HepG2 (cell line): ENCODE measurements around the gene MEF2A. TPM values are rescaled to one million over a fixed set of nuclear protein-coding genes. Genes with fewer than 3 reads are reported as not detected.

ENCODE experiments used
- ATAC-seq: fragments of 200-7000 bp; cut with Tn5 transposase; 3 replicates; pipeline ENCODE4 v1.9.1; 2020; ENCODE audit warnings: mild to moderate bottlenecking, moderate library complexity
- BruUV-seq: library from RNA; stranded (reverse); fragments of 400-500 nt; replicated peaks from 2 replicates; lab custom pipeline; 2021; lab: Mats Ljungman, UMichigan
- CTCF ChIA-PET: fragments of 300-600 bp; formaldehyde crosslinking; extraction: SDS; loops from one replicate; lab custom pipeline; 2021; ENCODE audit warnings: low total read pairs, inconsistent platforms, low intra/inter-chr PET ratio; lab: Yijun Ruan, JAX
- POLR2A ChIA-PET: fragments of 350-600 bp; sonication (Branson Sonifier 250); formaldehyde crosslinking; loops from one replicate; lab custom pipeline; 2020; ENCODE audit warnings: antibody characterized with exemption, inconsistent platforms; lab: Yijun Ruan, JAX
- DNase-seq: peaks from one replicate; pipeline ENCODE4 v3.0.0-alpha.2; 2015; ENCODE audit warnings: low spot score
- FAIRE-seq: peaks from 3 replicates; lab custom pipeline; 2011; peaks lifted over from hg19 to GRCh38; lab: Jason Lieb, UNC
- H2AFZ ChIP-seq: one replicate; pipeline ENCODE4 v1.6.1; 2011; ENCODE audit warnings: low read length, inconsistent platforms
- H3K27ac ChIP-seq: fragments of 300-600 bp; 3 replicates; pipeline ENCODE4 v1.8.0; 2011; ENCODE audit warnings: mixed run types, mild to moderate bottlenecking, mixed read lengths, low read length, inconsistent platforms; ENCODE audit not compliant: insufficient read depth; ENCODE audit errors: extremely low read length
- H3K27me3 ChIP-seq, 2 experiments: fragments of 200-600 bp in 1 of 2; 2 replicates in 1 of 2; 3 replicates in 1 of 2; pipeline versions ENCODE4 v1.6.0 to v1.8.0; 2011; ENCODE audit warnings: low read length in 2 of 2, mild to moderate bottlenecking in 2 of 2, moderate library complexity in 2 of 2, inconsistent platforms in 1 of 2; ENCODE audit not compliant: insufficient read depth in 2 of 2, control insufficient read depth in 1 of 2
- H3K36me3 ChIP-seq, 2 experiments: fragments of 200-600 bp in 1 of 2; replicated peaks in 1 of 2; 2 replicates in 1 of 2; 3 replicates in 1 of 2; pipeline versions ENCODE4 v1.5.1 to v1.8.0; 2011; ENCODE audit warnings: low read length in 2 of 2, inconsistent platforms in 1 of 2; ENCODE audit not compliant: insufficient read depth in 2 of 2, control insufficient read depth in 1 of 2
- H3K4me1 ChIP-seq: 2 replicates; pipeline ENCODE4 v1.5.1; 2012; ENCODE audit warnings: low read length, inconsistent platforms; ENCODE audit not compliant: insufficient read depth
- H3K4me2 ChIP-seq: 2 replicates; pipeline ENCODE4 v1.6.0; 2011; ENCODE audit warnings: low read depth, low read length, inconsistent platforms
- H3K4me3 ChIP-seq, 3 experiments: fragments of 200-600 bp in 1 of 3; sonication (generic), shearing (Covaris generic) in 1 of 3; replicated peaks in 1 of 3; 2 replicates each; pipeline ENCODE4 v1.5.1; 2011 to 2016; ENCODE audit warnings: low read length in 3 of 3, inconsistent platforms in 2 of 3, low read depth in 2 of 3, mild to moderate bottlenecking in 2 of 3, control low read depth in 1 of 3, mixed read lengths in 1 of 3; ENCODE audit not compliant: insufficient read depth in 1 of 3
- H3K79me2 ChIP-seq: one replicate; pipeline ENCODE4 v1.6.1; 2011; ENCODE audit warnings: low read length, inconsistent platforms; ENCODE audit not compliant: insufficient read depth
- H3K9ac ChIP-seq: 2 replicates; pipeline ENCODE4 v1.6.0; 2011; ENCODE audit warnings: mild to moderate bottlenecking, low read depth, low read length, inconsistent platforms; ENCODE audit not compliant: insufficient read depth
- H3K9me3 ChIP-seq: 2 replicates; pipeline ENCODE4 v1.5.1; 2012; ENCODE audit warnings: mild to moderate bottlenecking, low read length
- H4K20me1 ChIP-seq: 2 replicates; pipeline ENCODE4 v1.6.0; 2011; ENCODE audit warnings: inconsistent platforms, mild to moderate bottlenecking, low read length, moderate library complexity; ENCODE audit not compliant: insufficient read depth
- AGO2 ChIP-seq: fragments of 200-400 bp; formaldehyde crosslinking; optimal IDR thresholded peaks from 2 replicates; pipeline ENCODE3; 2017; ENCODE audit warnings: mild to moderate bottlenecking, low read depth, low read length, moderate library complexity
- ASH2L ChIP-seq: fragments of 300-600, 200-600 bp; sonication (generic); IDR thresholded peaks from 2 replicates; pipeline ENCODE4 v1.7.0; 2017; ENCODE audit warnings: low read depth, mild to moderate bottlenecking, moderate library complexity, mixed read lengths, low read length; ENCODE audit not compliant: insufficient read length
- EZH2 ChIP-seq: conservative IDR thresholded peaks from 2 replicates; pipeline ENCODE4 v1.6.1; 2012; ENCODE audit warnings: mild to moderate bottlenecking, low read depth, low read length, moderate library complexity
- MAFK ChIP-seq, 2 experiments: IDR thresholded peaks in 1 of 2; conservative IDR thresholded peaks in 1 of 2; 2 replicates each; pipeline ENCODE4 v1.6.1; 2011; ENCODE audit warnings: improper control_type of control experiment in 2 of 2, low read length in 2 of 2
- SATB2 ChIP-seq: sonication (generic); formaldehyde crosslinking; IDR thresholded peaks from 2 replicates; pipeline ENCODE4 v1.5.0; 2020; ENCODE audit warnings: missing genetic modification reagents
- ZNF337 ChIP-seq: sonication (generic); formaldehyde crosslinking; IDR thresholded peaks from 2 replicates; pipeline ENCODE4 v1.5.1; 2020; ENCODE audit warnings: missing genetic modification reagents, low read depth, mild to moderate bottlenecking, borderline replicate concordance
- ZNF75D ChIP-seq: sonication (generic); formaldehyde crosslinking; IDR thresholded peaks from 2 replicates; pipeline ENCODE4 v1.8.1; 2023; ENCODE audit warnings: missing genetic modification reagents, mild to moderate bottlenecking, borderline replicate concordance
- WGBS: methylation state at CpG from one replicate; pipeline ENCODE4 v1.1.6; 2017; ENCODE audit warnings: low lambda C conversion rate; 5-methylcytosine and 5-hydroxymethylcytosine counted together
- in situ Hi-C: cut with HindIII; loops from 2 replicates; pipeline ENCODE4 v1.10.0; 2017; ENCODE audit warnings: low pct_unique_long_range_greater_than_20kb; ENCODE audit not compliant: extremely low pct_ligation_motif_present
- intact Hi-C: fragments of 100-400 bp; cut with micrococcal nuclease; formaldehyde crosslinking; loops from one replicate; pipeline ENCODE4 v1.10.0; 2022; ENCODE audit not compliant: unreplicated experiment
- polyA plus RNA-seq, 8 experiments: library from polyadenylated mRNA; depleted of rRNA in 3 of 8; stranded (reverse) in 7 of 8; unstranded in 1 of 8; fragments of >200 nt; fragmentation: Illumina TruSeq in 4 of 8; extraction: Trizol in 4 of 8; gene quantifications; 2 replicates each; pipeline versions ENCODE4 v1.2.1 to v1.2.3, GENCODE V29; 2011 to 2016; ENCODE audit warnings: low read depth in 4 of 8, missing spikeins in 1 of 8, mixed read lengths in 1 of 8; ENCODE audit not compliant: insufficient read depth in 1 of 8
- total RNA-seq, 5 experiments: library from RNA; depleted of rRNA; stranded (reverse); fragments of >200 nt; fragmentation: Illumina TruSeq; extraction: Trizol; gene quantifications; 2 replicates each; pipeline ENCODE4 v1.2.3, GENCODE V29; 2016; ENCODE audit warnings: low read depth in 1 of 5
- TF ChIP-seq, protein P1 (sequence below): sonication (generic); formaldehyde crosslinking; IDR thresholded peaks from 2 replicates; pipeline ENCODE4 v1.4.0; 2020; ENCODE audit warnings: missing genetic modification reagents

MEF2A gene
- total and polyA plus RNA-seq, 2 of the 13 experiments (the other 11 are each of a cell fraction or from before 2014, with no cell fraction given) = 15.2 to 24.4 TPM

GRCh38 chr15:99716540-99717095 is 150.8 kb downstream of the MEF2A start (continued):
- TF ChIP-seq, protein P1, sequence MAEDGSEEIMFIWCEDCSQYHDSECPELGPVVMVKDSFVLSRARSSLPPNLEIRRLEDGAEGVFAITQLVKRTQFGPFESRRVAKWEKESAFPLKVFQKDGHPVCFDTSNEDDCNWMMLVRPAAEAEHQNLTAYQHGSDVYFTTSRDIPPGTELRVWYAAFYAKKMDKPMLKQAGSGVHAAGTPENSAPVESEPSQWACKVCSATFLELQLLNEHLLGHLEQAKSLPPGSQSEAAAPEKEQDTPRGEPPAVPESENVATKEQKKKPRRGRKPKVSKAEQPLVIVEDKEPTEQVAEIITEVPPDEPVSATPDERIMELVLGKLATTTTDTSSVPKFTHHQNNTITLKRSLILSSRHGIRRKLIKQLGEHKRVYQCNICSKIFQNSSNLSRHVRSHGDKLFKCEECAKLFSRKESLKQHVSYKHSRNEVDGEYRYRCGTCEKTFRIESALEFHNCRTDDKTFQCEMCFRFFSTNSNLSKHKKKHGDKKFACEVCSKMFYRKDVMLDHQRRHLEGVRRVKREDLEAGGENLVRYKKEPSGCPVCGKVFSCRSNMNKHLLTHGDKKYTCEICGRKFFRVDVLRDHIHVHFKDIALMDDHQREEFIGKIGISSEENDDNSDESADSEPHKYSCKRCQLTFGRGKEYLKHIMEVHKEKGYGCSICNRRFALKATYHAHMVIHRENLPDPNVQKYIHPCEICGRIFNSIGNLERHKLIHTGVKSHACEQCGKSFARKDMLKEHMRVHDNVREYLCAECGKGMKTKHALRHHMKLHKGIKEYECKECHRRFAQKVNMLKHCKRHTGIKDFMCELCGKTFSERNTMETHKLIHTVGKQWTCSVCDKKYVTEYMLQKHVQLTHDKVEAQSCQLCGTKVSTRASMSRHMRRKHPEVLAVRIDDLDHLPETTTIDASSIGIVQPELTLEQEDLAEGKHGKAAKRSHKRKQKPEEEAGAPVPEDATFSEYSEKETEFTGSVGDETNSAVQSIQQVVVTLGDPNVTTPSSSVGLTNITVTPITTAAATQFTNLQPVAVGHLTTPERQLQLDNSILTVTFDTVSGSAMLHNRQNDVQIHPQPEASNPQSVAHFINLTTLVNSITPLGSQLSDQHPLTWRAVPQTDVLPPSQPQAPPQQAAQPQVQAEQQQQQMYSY = no peak
- TF ChIP-seq ZNF75D (no peak), ASH2L (no peak), EZH2 (no peak), SATB2 (CRISPR knock-in tag) (no peak), ZNF337 (CRISPR knock-in tag) (no peak)

DNA sequence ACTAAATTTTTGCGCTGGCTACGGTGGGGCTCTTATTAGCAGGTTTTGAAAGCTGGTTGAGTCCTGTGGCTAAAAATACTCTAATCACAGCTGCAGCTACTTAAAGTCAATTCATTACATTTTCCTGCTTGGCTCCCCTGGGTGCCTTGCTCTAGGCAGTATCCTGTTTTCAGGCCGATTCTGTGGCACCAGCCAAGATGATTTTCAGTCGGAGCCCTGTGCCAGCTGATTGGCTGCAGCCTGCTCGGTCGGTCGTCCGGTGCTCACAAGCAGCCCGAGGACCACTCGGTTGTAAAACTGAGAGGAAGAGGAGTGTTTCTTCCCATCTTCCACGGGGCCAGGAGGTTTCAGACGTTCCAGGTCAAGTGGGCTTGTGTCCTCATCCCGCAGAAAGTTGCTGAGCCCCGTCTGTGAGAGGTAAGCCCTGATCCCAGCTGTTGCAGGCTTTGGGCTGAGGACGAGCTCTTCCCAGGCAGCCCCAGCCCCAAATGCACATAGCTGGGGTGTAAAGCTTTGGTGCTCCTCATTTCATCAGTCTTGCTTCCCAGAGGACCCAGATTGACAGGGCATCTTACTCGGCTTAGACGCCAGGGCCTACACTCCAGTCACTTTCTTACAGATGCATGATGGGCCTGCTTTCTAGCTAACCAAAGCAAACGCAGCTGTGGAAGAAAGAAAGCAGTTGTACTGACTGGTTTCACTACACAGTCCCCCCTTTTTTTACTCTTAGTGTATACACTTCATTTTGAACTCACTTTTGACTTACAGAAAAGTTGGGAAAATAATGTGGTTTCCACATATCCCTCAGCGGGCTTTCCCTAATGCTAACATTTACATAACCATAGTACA is 151.6 kb downstream of the MEF2A start:
- intact Hi-C loops = no loop called here
- Histone ChIP-seq H3K9ac (no peak overlapping the region), H3K9me3 (no peaks in the 10 kb centered on the region), H3K27ac (no peak overlapping the region), H3K36me3 (peaks cover 1 to 8% of the 10 kb centered on the region in 2 experiments; a peak in 2 of 5 replicates), H4K20me1 (no peaks in the 10 kb centered on the region), H3K4me1 (peaks cover 15% of the 10 kb centered on the region), H3K79me2 (no peaks in the 10 kb centered on the region), H2AFZ (no peak overlapping the region), H3K4me3 (no peak overlapping the region), H3K4me2 (no peak overlapping the region), H3K27me3 (no peaks in the 10 kb centered on the region)
- TF ChIP-seq AGO2 (peak; percentile 35), MAFK (conservative IDR thresholded peaks at IDR 0.05 in 1 of 2, IDR thresholded peaks at IDR 0.05 in 1 of 2; ENCODE audit: low read length in 2 of 2) (no peak)
- ChIA-PET POLR2A (interaction anchor here (2.5 kb wide), 1 partner anchor 16 kb away, joined by 10 read pairs; the partner anchor contains the start of gene LYSMD4), CTCF (no interaction called here)
- DNase-seq = no peak
- in situ Hi-C loops = loop anchor here (5.0 to 25.0 kb wide), 2 partner anchors 305 to 450 kb away; no protein-coding TSS in a partner anchor
- no peak for FAIRE-seq
- BruUV-seq = no TSS peak
- ATAC-seq = no peak
- 87% methylated on average over 16 of the region's 19 CpGs for WGBS
